Measurements from ENCODE around the gene TMEM222.

DNA sequence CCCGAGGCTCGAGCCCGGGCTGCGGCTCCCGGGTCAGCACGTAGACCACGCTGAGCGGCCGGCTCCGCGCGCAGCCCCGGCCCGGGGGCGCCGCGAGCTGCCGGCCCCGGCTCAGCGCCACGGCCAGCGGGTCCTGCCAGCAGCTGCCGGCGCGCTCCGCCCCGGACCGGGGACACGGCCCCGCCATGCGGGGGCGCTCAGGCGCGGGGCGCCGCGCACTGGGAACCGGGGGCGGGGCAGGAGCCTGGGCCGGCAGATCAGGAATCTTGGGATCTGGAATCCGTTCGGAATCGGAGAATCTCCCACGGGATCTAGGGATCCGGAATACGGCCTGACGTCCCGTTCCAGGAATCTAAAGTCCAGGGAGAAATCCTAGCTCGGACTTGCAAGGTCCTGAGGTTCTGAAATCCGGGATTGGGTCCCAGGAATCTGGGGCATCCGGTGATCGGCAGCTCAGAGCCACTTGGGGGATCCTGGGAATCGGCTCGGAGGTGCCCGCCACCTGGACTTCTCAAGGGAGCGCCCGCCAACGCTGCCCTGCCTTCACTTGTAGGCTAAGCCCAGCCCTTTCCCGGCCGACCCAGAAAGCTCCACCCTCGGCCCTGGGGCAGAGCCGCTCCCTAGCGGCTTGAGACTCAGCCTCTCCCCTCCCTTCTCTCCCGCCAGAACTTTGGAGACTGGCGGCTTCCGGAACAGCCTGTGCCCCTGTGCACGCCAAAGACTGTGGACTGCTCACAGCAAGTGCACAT is 44.6 kb downstream of the TMEM222 start, which contains the start of gene MAP3K6:
- peak; percentile 67 for TF ChIP-seq CTCF (conservative IDR thresholded peaks at IDR 0.05; ENCODE audit: low read depth, low read length)
- no peak; the same call in 1 of the 2 replicates for TF ChIP-seq POLR2A (IDR thresholded peaks at IDR 0.05; ENCODE audit: low read depth, low read length)
- no peak for TF ChIP-seq FOS (IDR thresholded peaks at IDR 0.05; ENCODE audit: low read depth, low read length)
- TF ChIP-seq MXI1 (IDR thresholded peaks at IDR 0.05; ENCODE audit: borderline replicate concordance, low read depth, low read length): peak; percentile 54; the same call in 1 of the 2 replicates
- TF ChIP-seq BHLHE40 (IDR thresholded peaks at IDR 0.05; ENCODE audit: low read depth, low read length): no peak
- TF ChIP-seq SMC3 (IDR thresholded peaks at IDR 0.05; ENCODE audit: low read depth, low read length): no peak
- no peak for TF ChIP-seq CEBPB (IDR thresholded peaks at IDR 0.05; ENCODE audit: low read depth, low read length)
- no peak; the same call in 1 of the 2 replicates for TF ChIP-seq RAD21 (IDR thresholded peaks at IDR 0.05; ENCODE audit: low read length)
- TF ChIP-seq, protein P1, sequence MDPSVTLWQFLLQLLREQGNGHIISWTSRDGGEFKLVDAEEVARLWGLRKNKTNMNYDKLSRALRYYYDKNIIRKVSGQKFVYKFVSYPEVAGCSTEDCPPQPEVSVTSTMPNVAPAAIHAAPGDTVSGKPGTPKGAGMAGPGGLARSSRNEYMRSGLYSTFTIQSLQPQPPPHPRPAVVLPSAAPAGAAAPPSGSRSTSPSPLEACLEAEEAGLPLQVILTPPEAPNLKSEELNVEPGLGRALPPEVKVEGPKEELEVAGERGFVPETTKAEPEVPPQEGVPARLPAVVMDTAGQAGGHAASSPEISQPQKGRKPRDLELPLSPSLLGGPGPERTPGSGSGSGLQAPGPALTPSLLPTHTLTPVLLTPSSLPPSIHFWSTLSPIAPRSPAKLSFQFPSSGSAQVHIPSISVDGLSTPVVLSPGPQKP (IDR thresholded peaks at IDR 0.05; ENCODE audit: borderline replicate concordance, low read depth, low read length): no peak
- no peak for TF ChIP-seq RFX5 (IDR thresholded peaks at IDR 0.05; ENCODE audit: low read depth, low read length)

All from IMR-90 (cell line).